MCF 10A (cell line): ENCODE results near the gene ARHGEF39. TPM values are rescaled to one million over a fixed set of nuclear protein-coding genes. Genes with fewer than 3 reads are reported as not detected.

Experiments used
- BruUV-seq: library from RNA; stranded (reverse); fragments of 400-500 nt; replicated peaks from 2 replicates; lab custom pipeline; 2021; lab: Mats Ljungman, UMichigan
- CTCF ChIA-PET: fragments of 300-600 bp; sonication (Branson Sonifier 250); formaldehyde crosslinking; extraction: SDS; loops from one replicate; lab custom pipeline; 2021; ENCODE audit warnings: antibody characterized with exemption, inconsistent platforms; lab: Yijun Ruan, JAX
- POLR2A ChIA-PET: fragments of 300-600, 350-650 bp; sonication (Branson Sonifier 250); formaldehyde crosslinking; extraction: SDS; loops from one replicate; lab custom pipeline; 2020; ENCODE audit warnings: antibody characterized with exemption, inconsistent platforms; lab: Yijun Ruan, JAX
- DNase-seq: peaks from one replicate; pipeline ENCODE4 v3.0.0-alpha.2; 2018; ENCODE audit not compliant: unreplicated experiment
- H3K27ac Mint-ChIP-seq: one replicate; pipeline ENCODE4 v1.8.0; 2022; ENCODE audit warnings: mild to moderate bottlenecking, low read depth, mixed read lengths; ENCODE audit not compliant: unreplicated experiment
- H3K27me3 Mint-ChIP-seq: one replicate; pipeline ENCODE4 v1.8.0; 2022; ENCODE audit warnings: mixed read lengths; ENCODE audit not compliant: insufficient read depth, unreplicated experiment
- H3K36me3 Mint-ChIP-seq: one replicate; pipeline ENCODE4 v1.8.0; 2022; ENCODE audit warnings: mild to moderate bottlenecking, moderate library complexity, mixed read lengths; ENCODE audit not compliant: insufficient read depth, unreplicated experiment
- H3K4me1 Mint-ChIP-seq: one replicate; pipeline ENCODE4 v1.8.0; 2022; ENCODE audit warnings: mixed read lengths; ENCODE audit not compliant: insufficient read depth, unreplicated experiment
- H3K4me3 Mint-ChIP-seq: one replicate; pipeline ENCODE4 v1.8.0; 2022; ENCODE audit warnings: mild to moderate bottlenecking, moderate library complexity, mixed read lengths; ENCODE audit not compliant: unreplicated experiment
- H3K9me3 Mint-ChIP-seq: one replicate; pipeline ENCODE4 v1.8.0; 2022; ENCODE audit warnings: mixed read lengths; ENCODE audit not compliant: unreplicated experiment
- CTCF ChIP-seq: fragments of 200-600 bp; IDR thresholded peaks from one replicate; pipeline ENCODE4 v1.8.0; 2022; ENCODE audit warnings: antibody characterized with exemption, mild to moderate bottlenecking; ENCODE audit not compliant: unreplicated experiment
- intact Hi-C: fragments of 100-400 bp; cut with micrococcal nuclease; formaldehyde crosslinking; loops from 2 replicates; pipeline ENCODE4 v1.14.1; 2022
- total RNA-seq: library from RNA; stranded (reverse); gene quantifications from 2 replicates; pipeline ENCODE4 v1.2.3, GENCODE V29; 2022

The ARHGEF39 gene
- total RNA-seq, 1 experiment from 2014 or later = 5.1 TPM

DNA sequence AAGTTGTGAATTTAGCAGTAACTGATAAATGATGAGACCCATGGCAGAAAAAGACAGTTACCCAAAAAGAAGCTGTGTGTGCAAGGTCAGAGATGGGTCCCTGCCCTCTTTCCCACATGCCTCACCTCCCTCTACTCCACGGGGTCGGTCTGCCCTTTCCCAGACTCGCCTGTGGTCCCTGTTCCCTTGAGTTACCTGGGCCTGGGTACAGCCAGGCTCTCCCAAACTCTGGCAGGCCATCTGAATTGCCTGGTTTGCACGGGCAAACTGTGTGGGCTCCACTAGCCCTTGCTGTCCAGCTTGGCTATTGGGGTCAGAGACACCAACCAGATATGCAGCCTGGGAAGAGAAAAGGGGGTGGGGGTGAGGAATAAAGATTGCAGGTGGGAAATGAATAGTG, 43.2 kb upstream of the ARHGEF39 start:
- no peak for DNase-seq
- Mint-ChIP-seq H3K4me1 (no peaks in the 10 kb centered on the region), H3K27ac (no peak overlapping the region), H3K9me3 (no peaks in the 10 kb centered on the region), H3K4me3 (no peak overlapping the region), H3K27me3 (no peaks in the 10 kb centered on the region), H3K36me3 (peaks cover 82% of the 10 kb centered on the region)
- no peak for TF ChIP-seq CTCF
- intact Hi-C loops = no loop called here
- CTCF ChIA-PET = interaction anchor here (0.7 to 12.5 kb wide), 5 partner anchors 14 to 202 kb away, joined by 3 to 155 read pairs (median 5); partner anchors contain the start of gene CCDC107
- no TSS peak for BruUV-seq
- POLR2A ChIA-PET = interaction anchor here (0.7 to 1.3 kb wide), 5 partner anchors 9 to 623 kb away, joined by 3 to 4 read pairs (median 3); no protein-coding TSS in a partner anchor

DNA sequence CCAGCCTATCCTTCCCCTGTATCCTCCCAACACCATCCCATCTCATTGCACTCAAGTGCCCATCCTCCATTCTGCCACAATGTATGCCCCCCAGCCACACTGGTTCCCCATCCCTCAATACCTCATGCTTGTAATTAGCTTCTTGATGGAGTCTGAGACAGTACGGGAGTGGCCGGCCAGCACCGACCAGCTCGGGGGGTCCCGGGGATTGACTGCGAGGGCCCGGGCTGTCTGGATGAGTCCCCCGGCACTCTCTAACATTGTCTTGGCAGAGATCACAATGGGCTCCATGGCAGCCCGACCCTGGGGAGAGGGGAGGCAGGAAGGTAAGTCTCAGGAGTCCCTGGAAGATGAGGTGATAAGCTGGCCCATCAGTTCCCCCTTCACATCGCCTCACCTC, 42.0 kb upstream of the ARHGEF39 start:
- Mint-ChIP-seq H3K9me3 (no peaks in the 10 kb centered on the region), H3K27ac (no peak overlapping the region), H3K27me3 (no peaks in the 10 kb centered on the region), H3K4me1 (no peaks in the 10 kb centered on the region), H3K36me3 (peaks cover 70% of the 10 kb centered on the region), H3K4me3 (no peak overlapping the region)
- POLR2A ChIA-PET = interaction anchor here (1.1 kb wide), 1 partner anchor 12 kb away, joined by 3 read pairs; no protein-coding TSS in a partner anchor
- TF ChIP-seq CTCF = no peak
- no peak for DNase-seq
- intact Hi-C loops = no loop called here
- CTCF ChIA-PET = interaction anchor here (0.5 to 12.5 kb wide), 7 partner anchors 13 to 89 kb away, joined by 3 to 155 read pairs (median 4); partner anchors contain the start of gene CCDC107
- BruUV-seq = no TSS peak

GRCh38 chr9:35705836-35706430, 40.9 kb upstream of the ARHGEF39 start:
- peaks cover 59% of the 10 kb centered on the region for H3K36me3 Mint-ChIP-seq
- POLR2A ChIA-PET = no interaction called here
- H3K27ac Mint-ChIP-seq = no peak overlapping the region
- TSS peak; percentile 44 for BruUV-seq
- no peak for DNase-seq
- no peak for TF ChIP-seq CTCF
- no peaks in the 10 kb centered on the region for H3K27me3 Mint-ChIP-seq
- H3K4me3 Mint-ChIP-seq = no peak overlapping the region
- CTCF ChIA-PET = interaction anchor here (0.7 to 12.5 kb wide), 3 partner anchors 9 to 24 kb away, joined by 3 to 155 read pairs (median 14); no protein-coding TSS in a partner anchor
- H3K9me3 Mint-ChIP-seq = no peaks in the 10 kb centered on the region
- no peaks in the 10 kb centered on the region for H3K4me1 Mint-ChIP-seq
- intact Hi-C loops = no loop called here

- intact Hi-C loops = no loop called here
- peaks cover 54% of the 10 kb centered on the region for H3K36me3 Mint-ChIP-seq
- no peaks in the 10 kb centered on the region for H3K4me1 Mint-ChIP-seq
- ChIA-PET POLR2A (interaction anchor here (0.9 kb wide), 1 partner anchor 15 kb away, joined by 3 read pairs; the partner anchor contains the start of gene TPM2), CTCF (interaction anchor here (0.7 to 12.5 kb wide), 4 partner anchors 9 to 94 kb away, joined by 3 to 155 read pairs (median 8); no protein-coding TSS in a partner anchor)
- no peak overlapping the region for H3K27ac Mint-ChIP-seq
- H3K9me3 Mint-ChIP-seq = no peaks in the 10 kb centered on the region
- H3K4me3 Mint-ChIP-seq = no peak overlapping the region
- H3K27me3 Mint-ChIP-seq = no peaks in the 10 kb centered on the region
- no TSS peak for BruUV-seq
- DNase-seq = no peak
- TF ChIP-seq CTCF = no peak
These were observed 40.4 kb upstream of the ARHGEF39 start for GRCh38 chr9:35705372-35705771.
